GM21717 (cell line): ENCODE results near the gene TNFRSF8.

ENCODE experiments used
- ATAC-seq: cut with Tn5 transposase; IDR thresholded peaks from one replicate; pipeline ENCODE4 v1.9.1; 2021; ENCODE audit warnings: mild to moderate bottlenecking, moderate library complexity; ENCODE audit not compliant: unreplicated experiment

The TNFRSF8 gene

GRCh38 chr1:12113433-12114339 is 50.6 kb downstream of the TNFRSF8 start:
- ATAC-seq = no peak

- no peak for ATAC-seq
These were observed 51.2 kb downstream of the TNFRSF8 start for GRCh38 chr1:12114340-12114683.

GRCh38 chr1:12114916-12115315 is 51.8 kb downstream of the TNFRSF8 start:
- ATAC-seq = no peak

- ATAC-seq = no peak
These were observed 58.3 kb downstream of the TNFRSF8 start for GRCh38 chr1:12121212-12122003.

GRCh38 chr1:12123172-12123571 is 60.1 kb downstream of the TNFRSF8 start:
- no peak for ATAC-seq

- no peak for ATAC-seq
These were observed 61.8 kb downstream of the TNFRSF8 start for GRCh38 chr1:12124693-12125421.

- ATAC-seq = no peak
These were observed 62.6 kb downstream of the TNFRSF8 start for GRCh38 chr1:12125422-12126355.

GRCh38 chr1:12126781-12127180 is 63.7 kb downstream of the TNFRSF8 start:
- ATAC-seq = no peak

- no peak for ATAC-seq
These were observed 64.2 kb downstream of the TNFRSF8 start for GRCh38 chr1:12127206-12127810.

GRCh38 chr1:12128120-12128519 is 65.0 kb downstream of the TNFRSF8 start:
- ATAC-seq = no peak

GRCh38 chr1:12129624-12130023 is 66.5 kb downstream of the TNFRSF8 start:
- ATAC-seq = no peak

- ATAC-seq = no peak
These were observed 67.5 kb downstream of the TNFRSF8 start for GRCh38 chr1:12130466-12131130.

- ATAC-seq = no peak
These were observed 69.0 kb downstream of the TNFRSF8 start for GRCh38 chr1:12132078-12132477.

- no peak for ATAC-seq
These were observed 71.6 kb downstream of the TNFRSF8 start for GRCh38 chr1:12134716-12135115.

GRCh38 chr1:12135612-12136011 is 72.5 kb downstream of the TNFRSF8 start:
- ATAC-seq = no peak

- no peak for ATAC-seq
These were observed 74.0 kb downstream of the TNFRSF8 start for GRCh38 chr1:12136916-12137610.

GRCh38 chr1:12138196-12139168 is 75.4 kb downstream of the TNFRSF8 start:
- ATAC-seq = no peak

GRCh38 chr1:12140016-12140415 is 76.9 kb downstream of the TNFRSF8 start:
- no peak for ATAC-seq
